ENCODE measurements around the gene SLC45A2.
"Not testable (repeated sequence)": the region's sequence is repeated elsewhere in the genome, so short reads cannot be mapped to it uniquely, and the experiment has no call there.

Gene SLC45A2

GRCh38 chr5:33980030-33980429 is 4.5 kb downstream of the SLC45A2 start:
- H3K4me1 ChIP-seq (ENCODE audit: control insufficient read depth, insufficient read depth, low read length) = peaks cover 12% of the 10 kb centered on the region
- H3K27me3 ChIP-seq (ENCODE audit: control insufficient read depth, insufficient read depth, low read length) = no peaks in the 10 kb centered on the region
- H3K9me3 ChIP-seq (ENCODE audit: control insufficient read depth, low read length) = no peaks in the 10 kb centered on the region
- no peak overlapping the region for H3K9ac ChIP-seq (ENCODE audit: low read length)
- H3K36me3 ChIP-seq (ENCODE audit: control insufficient read depth, insufficient read depth, low read length) = no peaks in the 10 kb centered on the region
- H3K4me3 ChIP-seq (ENCODE audit: low read length) = no peak overlapping the region

GRCh38 chr5:33978306-33978705 is 6.2 kb downstream of the SLC45A2 start:
- H3K27me3 ChIP-seq (ENCODE audit: control insufficient read depth, insufficient read depth, low read length) = peaks cover 4% of the 10 kb centered on the region
- H3K4me1 ChIP-seq (ENCODE audit: control insufficient read depth, insufficient read depth, low read length) = peaks cover 12% of the 10 kb centered on the region
- no peak overlapping the region for H3K9ac ChIP-seq (ENCODE audit: low read length)
- H3K4me3 ChIP-seq (ENCODE audit: low read length) = no peak overlapping the region
- no peaks in the 10 kb centered on the region for H3K9me3 ChIP-seq (ENCODE audit: control insufficient read depth, low read length)
- H3K36me3 ChIP-seq (ENCODE audit: control insufficient read depth, insufficient read depth, low read length) = no peaks in the 10 kb centered on the region

- Histone ChIP-seq H3K27me3 (ENCODE audit: control insufficient read depth, insufficient read depth, low read length) (peaks cover 4% of the 10 kb centered on the region), H3K36me3 (ENCODE audit: control insufficient read depth, insufficient read depth, low read length) (no peaks in the 10 kb centered on the region), H3K4me3 (ENCODE audit: low read length) (no peak overlapping the region), H3K9ac (ENCODE audit: low read length) (no peak overlapping the region), H3K9me3 (ENCODE audit: control insufficient read depth, low read length) (no peaks in the 10 kb centered on the region), H3K4me1 (ENCODE audit: control insufficient read depth, insufficient read depth, low read length) (peaks cover 12% of the 10 kb centered on the region)
Measured at GRCh38 chr5:33976307-33976706, 8.2 kb downstream of the SLC45A2 start.

- Histone ChIP-seq H3K4me1 (ENCODE audit: control insufficient read depth, insufficient read depth, low read length) (peaks cover 12% of the 10 kb centered on the region), H3K36me3 (ENCODE audit: control insufficient read depth, insufficient read depth, low read length) (no peaks in the 10 kb centered on the region), H3K27me3 (ENCODE audit: control insufficient read depth, insufficient read depth, low read length) (peaks cover 4% of the 10 kb centered on the region), H3K9me3 (ENCODE audit: control insufficient read depth, low read length) (no peaks in the 10 kb centered on the region), H3K9ac (ENCODE audit: low read length) (no peak overlapping the region), H3K4me3 (ENCODE audit: low read length) (no peak overlapping the region)
Measured at GRCh38 chr5:33975852-33976251, 8.6 kb downstream of the SLC45A2 start.

GRCh38 chr5:33973271-33973670 is 11.2 kb downstream of the SLC45A2 start:
- H3K4me1 ChIP-seq (ENCODE audit: control insufficient read depth, insufficient read depth, low read length) = peaks cover 12% of the 10 kb centered on the region
- H3K9me3 ChIP-seq (ENCODE audit: control insufficient read depth, low read length) = no peaks in the 10 kb centered on the region
- peaks cover 4% of the 10 kb centered on the region for H3K27me3 ChIP-seq (ENCODE audit: control insufficient read depth, insufficient read depth, low read length)
- H3K36me3 ChIP-seq (ENCODE audit: control insufficient read depth, insufficient read depth, low read length) = no peaks in the 10 kb centered on the region
- no peak overlapping the region for H3K9ac ChIP-seq (ENCODE audit: low read length)
- no peak overlapping the region for H3K4me3 ChIP-seq (ENCODE audit: low read length)

- Histone ChIP-seq H3K4me1 (ENCODE audit: control insufficient read depth, insufficient read depth, low read length) (no peaks in the 10 kb centered on the region), H3K36me3 (ENCODE audit: control insufficient read depth, insufficient read depth, low read length) (no peaks in the 10 kb centered on the region), H3K9ac (ENCODE audit: low read length) (no peak overlapping the region), H3K27me3 (ENCODE audit: control insufficient read depth, insufficient read depth, low read length) (peaks cover 4% of the 10 kb centered on the region), H3K4me3 (ENCODE audit: low read length) (no peak overlapping the region), H3K9me3 (ENCODE audit: control insufficient read depth, low read length) (no peaks in the 10 kb centered on the region)
Measured at GRCh38 chr5:33969572-33970452, 14.7 kb downstream of the SLC45A2 start.

- H3K27me3 ChIP-seq (ENCODE audit: control insufficient read depth, insufficient read depth, low read length) = no peaks in the 10 kb centered on the region
- H3K4me1 ChIP-seq (ENCODE audit: control insufficient read depth, insufficient read depth, low read length) = no peaks in the 10 kb centered on the region
- no peaks in the 10 kb centered on the region for H3K9me3 ChIP-seq (ENCODE audit: control insufficient read depth, low read length)
- H3K36me3 ChIP-seq (ENCODE audit: control insufficient read depth, insufficient read depth, low read length) = no peaks in the 10 kb centered on the region
- H3K9ac ChIP-seq (ENCODE audit: low read length) = no peak overlapping the region
- H3K4me3 ChIP-seq (ENCODE audit: low read length) = no peak overlapping the region
Measured at GRCh38 chr5:33968211-33969005, 16.1 kb downstream of the SLC45A2 start.

GRCh38 chr5:33966805-33967204 is 17.7 kb downstream of the SLC45A2 start:
- Histone ChIP-seq H3K27me3 (ENCODE audit: control insufficient read depth, insufficient read depth, low read length) (no peaks in the 10 kb centered on the region), H3K4me1 (ENCODE audit: control insufficient read depth, insufficient read depth, low read length) (no peaks in the 10 kb centered on the region), H3K36me3 (ENCODE audit: control insufficient read depth, insufficient read depth, low read length) (no peaks in the 10 kb centered on the region), H3K9me3 (ENCODE audit: control insufficient read depth, low read length) (no peaks in the 10 kb centered on the region), H3K9ac (ENCODE audit: low read length) (no peak overlapping the region), H3K4me3 (ENCODE audit: low read length) (no peak overlapping the region)

- Histone ChIP-seq H3K27me3 (ENCODE audit: control insufficient read depth, insufficient read depth, low read length) (no peaks in the 10 kb centered on the region), H3K4me3 (ENCODE audit: low read length) (no peak overlapping the region), H3K4me1 (ENCODE audit: control insufficient read depth, insufficient read depth, low read length) (no peaks in the 10 kb centered on the region), H3K9ac (ENCODE audit: low read length) (no peak overlapping the region), H3K9me3 (ENCODE audit: control insufficient read depth, low read length) (no peaks in the 10 kb centered on the region), H3K36me3 (ENCODE audit: control insufficient read depth, insufficient read depth, low read length) (no peaks in the 10 kb centered on the region)
Measured at GRCh38 chr5:33964132-33964700, 20.3 kb downstream of the SLC45A2 start.

- Histone ChIP-seq H3K9ac (ENCODE audit: low read length) (no peak overlapping the region), H3K27me3 (ENCODE audit: control insufficient read depth, insufficient read depth, low read length) (no peaks in the 10 kb centered on the region), H3K4me3 (ENCODE audit: low read length) (no peak overlapping the region), H3K9me3 (ENCODE audit: control insufficient read depth, low read length) (no peaks in the 10 kb centered on the region), H3K4me1 (ENCODE audit: control insufficient read depth, insufficient read depth, low read length) (no peaks in the 10 kb centered on the region), H3K36me3 (ENCODE audit: control insufficient read depth, insufficient read depth, low read length) (no peaks in the 10 kb centered on the region)
Measured at GRCh38 chr5:33958176-33958575, 26.3 kb downstream of the SLC45A2 start.

- H3K36me3 ChIP-seq (ENCODE audit: control insufficient read depth, insufficient read depth, low read length) = no peaks in the 10 kb centered on the region
Measured at GRCh38 chr5:33957577-33958150, 26.8 kb downstream of the SLC45A2 start.

GRCh38 chr5:33952175-33952574 is 32.3 kb downstream of the SLC45A2 start:
- not testable (repeated sequence) for H3K27me3 ChIP-seq (ENCODE audit: control insufficient read depth, insufficient read depth, low read length); H3K9ac ChIP-seq (ENCODE audit: low read length); H3K4me1 ChIP-seq (ENCODE audit: control insufficient read depth, insufficient read depth, low read length); H3K4me3 ChIP-seq (ENCODE audit: low read length); H3K9me3 ChIP-seq (ENCODE audit: control insufficient read depth, low read length); H3K36me3 ChIP-seq (ENCODE audit: control insufficient read depth, insufficient read depth, low read length)

More at GRCh38 chr5:33957577-33958150, 26.8 kb downstream of the SLC45A2 start:
- H3K4me3 ChIP-seq (ENCODE audit: low read length) = no peak overlapping the region
- H3K9me3 ChIP-seq (ENCODE audit: control insufficient read depth, low read length) = no peaks in the 10 kb centered on the region
- H3K27me3 ChIP-seq (ENCODE audit: control insufficient read depth, insufficient read depth, low read length) = no peaks in the 10 kb centered on the region
- H3K9ac ChIP-seq (ENCODE audit: low read length) = no peak overlapping the region
- H3K4me1 ChIP-seq (ENCODE audit: control insufficient read depth, insufficient read depth, low read length) = no peaks in the 10 kb centered on the region
